ENCODE data around the gene PSMC3IP. TPM values are rescaled to one million over a fixed set of nuclear protein-coding genes. Genes with fewer than 3 reads are reported as not detected.
"Not testable (repeated sequence)": the region's sequence is repeated elsewhere in the genome, so short reads cannot be mapped to it uniquely, and the experiment has no call there.

PSMC3IP gene
- total and polyA plus RNA-seq, 2 experiments from 2014 or later, result 18.5 to 29.5 TPM

DNA sequence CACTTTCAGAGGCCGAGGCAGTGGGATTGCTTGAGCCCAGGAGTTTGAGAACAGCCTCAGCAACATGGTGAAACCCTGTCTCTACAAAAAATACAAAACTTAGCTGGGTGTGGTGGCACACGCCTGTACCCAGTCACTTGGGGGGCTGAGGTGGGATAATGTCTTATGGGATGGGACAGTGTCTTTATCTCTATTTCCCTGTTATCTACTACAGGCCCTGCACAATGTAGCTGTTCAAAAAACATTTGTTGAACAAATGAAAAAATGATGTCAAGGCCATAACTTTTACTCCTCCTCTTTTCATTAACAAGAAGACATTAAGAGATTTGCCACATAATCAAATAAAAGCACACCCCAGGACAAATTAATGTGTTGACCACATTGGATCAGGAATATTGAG, 45.7 kb upstream of the PSMC3IP start (continued):
- TF ChIP-seq, protein P1, sequence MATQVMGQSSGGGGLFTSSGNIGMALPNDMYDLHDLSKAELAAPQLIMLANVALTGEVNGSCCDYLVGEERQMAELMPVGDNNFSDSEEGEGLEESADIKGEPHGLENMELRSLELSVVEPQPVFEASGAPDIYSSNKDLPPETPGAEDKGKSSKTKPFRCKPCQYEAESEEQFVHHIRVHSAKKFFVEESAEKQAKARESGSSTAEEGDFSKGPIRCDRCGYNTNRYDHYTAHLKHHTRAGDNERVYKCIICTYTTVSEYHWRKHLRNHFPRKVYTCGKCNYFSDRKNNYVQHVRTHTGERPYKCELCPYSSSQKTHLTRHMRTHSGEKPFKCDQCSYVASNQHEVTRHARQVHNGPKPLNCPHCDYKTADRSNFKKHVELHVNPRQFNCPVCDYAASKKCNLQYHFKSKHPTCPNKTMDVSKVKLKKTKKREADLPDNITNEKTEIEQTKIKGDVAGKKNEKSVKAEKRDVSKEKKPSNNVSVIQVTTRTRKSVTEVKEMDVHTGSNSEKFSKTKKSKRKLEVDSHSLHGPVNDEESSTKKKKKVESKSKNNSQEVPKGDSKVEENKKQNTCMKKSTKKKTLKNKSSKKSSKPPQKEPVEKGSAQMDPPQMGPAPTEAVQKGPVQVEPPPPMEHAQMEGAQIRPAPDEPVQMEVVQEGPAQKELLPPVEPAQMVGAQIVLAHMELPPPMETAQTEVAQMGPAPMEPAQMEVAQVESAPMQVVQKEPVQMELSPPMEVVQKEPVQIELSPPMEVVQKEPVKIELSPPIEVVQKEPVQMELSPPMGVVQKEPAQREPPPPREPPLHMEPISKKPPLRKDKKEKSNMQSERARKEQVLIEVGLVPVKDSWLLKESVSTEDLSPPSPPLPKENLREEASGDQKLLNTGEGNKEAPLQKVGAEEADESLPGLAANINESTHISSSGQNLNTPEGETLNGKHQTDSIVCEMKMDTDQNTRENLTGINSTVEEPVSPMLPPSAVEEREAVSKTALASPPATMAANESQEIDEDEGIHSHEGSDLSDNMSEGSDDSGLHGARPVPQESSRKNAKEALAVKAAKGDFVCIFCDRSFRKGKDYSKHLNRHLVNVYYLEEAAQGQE (IDR thresholded peaks at IDR 0.05; ENCODE audit: unreplicated experiment), result no peak
- no peak for TF ChIP-seq CREB1 (CRISPR knock-in tag; IDR thresholded peaks at IDR 0.05; ENCODE audit: low read depth)
- no peak for TF ChIP-seq EZH2phosphoT487 (IDR thresholded peaks at IDR 0.05; ENCODE audit: unreplicated experiment)
- TF ChIP-seq STAT1 (IDR thresholded peaks at IDR 0.05; ENCODE audit: unreplicated experiment), result no peak
- TF ChIP-seq NANOG (IDR thresholded peaks at IDR 0.05; ENCODE audit: borderline replicate concordance), result no peak
- no peak for TF ChIP-seq JUNB (IDR thresholded peaks at IDR 0.05; ENCODE audit: unreplicated experiment)

DNA sequence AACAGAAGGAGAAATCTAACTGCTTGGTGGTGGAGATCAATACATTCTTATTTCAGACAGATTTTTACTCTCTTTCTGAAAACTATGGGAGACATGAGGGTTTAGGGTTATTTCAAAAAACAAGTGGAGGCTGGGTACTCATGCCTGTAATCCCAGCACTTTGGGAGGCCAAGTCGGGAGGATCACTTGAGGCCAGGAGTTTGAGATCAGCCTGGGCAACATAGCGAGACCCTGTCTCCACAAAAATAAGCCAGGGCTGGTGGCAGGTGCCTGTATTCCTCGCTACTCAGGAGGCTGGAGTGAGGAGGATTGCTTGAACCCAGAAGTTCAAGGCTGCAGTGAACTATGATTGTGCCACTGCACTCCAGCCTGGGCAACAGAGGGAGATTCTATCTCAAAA, 44.5 kb upstream of the PSMC3IP start:
- not testable (repeated sequence) for H3K4me1 ChIP-seq (ENCODE audit: insufficient read depth); H3K9me3 Mint-ChIP-seq; H3K9me2 ChIP-seq (ENCODE audit: insufficient read depth); H3K79me2 ChIP-seq (replicated peaks; ENCODE audit: insufficient read depth); H3K4me3 Mint-ChIP-seq; H3K27me3 ChIP-seq (ENCODE audit: insufficient read depth); H3F3A ChIP-seq (replicated peaks; ENCODE audit: low read depth); H3K36me3 Mint-ChIP-seq (ENCODE audit: low read depth); H3K4me3 ChIP-seq; H4K20me1 ChIP-seq (replicated peaks; ENCODE audit: insufficient read depth); H2AFZ ChIP-seq; H3K27me3 Mint-ChIP-seq (ENCODE audit: insufficient read depth, low read depth, poor library complexity); ATAC-seq; H3K27ac Mint-ChIP-seq; H3K27ac ChIP-seq (ENCODE audit: low read depth); DNase-seq (ENCODE audit: low spot score); H3K36me3 ChIP-seq (ENCODE audit: insufficient read depth); H3K4me2 ChIP-seq
- peaks cover 13% of the 10 kb centered on the region; the same call in 2 of the 3 replicates for H3K4me1 Mint-ChIP-seq

DNA sequence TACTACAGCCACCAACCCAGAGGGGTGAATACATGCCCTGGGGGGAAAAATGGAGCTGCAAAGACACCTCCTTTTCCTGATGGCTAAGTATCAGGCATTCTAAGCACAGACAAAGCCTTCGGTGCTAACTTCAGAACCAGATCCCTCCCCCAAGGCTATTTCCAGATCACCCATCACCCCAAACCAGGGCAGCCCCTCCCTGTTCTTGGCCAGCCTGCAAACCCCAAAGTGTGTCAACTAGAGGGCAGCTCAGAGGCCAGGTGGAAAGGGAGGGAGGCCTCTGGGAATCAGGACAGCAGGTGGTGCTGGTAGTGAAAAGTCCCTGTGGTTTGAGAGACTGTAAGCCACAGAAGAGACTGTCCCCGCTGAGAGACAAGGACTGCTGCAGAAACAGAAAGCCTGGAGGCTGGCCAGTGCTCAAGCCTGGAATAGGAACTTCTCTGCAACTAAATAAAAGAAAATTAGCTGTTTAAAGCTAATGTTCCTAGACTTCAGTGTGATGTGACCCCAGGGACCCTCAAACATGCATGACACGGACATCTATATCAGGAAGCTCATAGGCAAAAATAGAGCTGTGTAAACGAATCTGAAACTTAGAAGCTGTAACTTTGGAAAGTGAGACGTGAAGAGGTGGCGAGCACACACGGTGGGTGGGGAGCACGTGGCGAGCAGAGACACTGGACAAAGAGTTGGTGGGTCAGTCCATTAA, 41.1 kb upstream of the PSMC3IP start:
- Mint-ChIP-seq H3K4me1 (peaks cover 13% of the 10 kb centered on the region; the same call in 2 of the 3 replicates), H3K36me3 (ENCODE audit: low read depth) (peaks cover 23% of the 10 kb centered on the region), H3K27me3 (ENCODE audit: insufficient read depth, low read depth, poor library complexity) (peaks cover 7% of the 10 kb centered on the region), H3K4me3 (no peak overlapping the region), H3K9me3 (no peaks in the 10 kb centered on the region), H3K27ac (no peak overlapping the region)
- no peaks in the 10 kb centered on the region for H3K27me3 ChIP-seq (ENCODE audit: insufficient read depth)
- TF ChIP-seq ZNF331 (CRISPR knock-in tag; IDR thresholded peaks at IDR 0.05; ENCODE audit: low read depth), result no peak
- TF ChIP-seq JUNB (IDR thresholded peaks at IDR 0.05; ENCODE audit: unreplicated experiment), result no peak
- TF ChIP-seq ZNF114 (CRISPR knock-in tag; IDR thresholded peaks at IDR 0.05), result no peak
- TF ChIP-seq, protein P2, sequence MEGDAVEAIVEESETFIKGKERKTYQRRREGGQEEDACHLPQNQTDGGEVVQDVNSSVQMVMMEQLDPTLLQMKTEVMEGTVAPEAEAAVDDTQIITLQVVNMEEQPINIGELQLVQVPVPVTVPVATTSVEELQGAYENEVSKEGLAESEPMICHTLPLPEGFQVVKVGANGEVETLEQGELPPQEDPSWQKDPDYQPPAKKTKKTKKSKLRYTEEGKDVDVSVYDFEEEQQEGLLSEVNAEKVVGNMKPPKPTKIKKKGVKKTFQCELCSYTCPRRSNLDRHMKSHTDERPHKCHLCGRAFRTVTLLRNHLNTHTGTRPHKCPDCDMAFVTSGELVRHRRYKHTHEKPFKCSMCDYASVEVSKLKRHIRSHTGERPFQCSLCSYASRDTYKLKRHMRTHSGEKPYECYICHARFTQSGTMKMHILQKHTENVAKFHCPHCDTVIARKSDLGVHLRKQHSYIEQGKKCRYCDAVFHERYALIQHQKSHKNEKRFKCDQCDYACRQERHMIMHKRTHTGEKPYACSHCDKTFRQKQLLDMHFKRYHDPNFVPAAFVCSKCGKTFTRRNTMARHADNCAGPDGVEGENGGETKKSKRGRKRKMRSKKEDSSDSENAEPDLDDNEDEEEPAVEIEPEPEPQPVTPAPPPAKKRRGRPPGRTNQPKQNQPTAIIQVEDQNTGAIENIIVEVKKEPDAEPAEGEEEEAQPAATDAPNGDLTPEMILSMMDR (conservative IDR thresholded peaks at IDR 0.05; ENCODE audit: low read depth in 2 of 2), result peak; percentile 49 to 78
- TF ChIP-seq CREB1 (CRISPR knock-in tag; IDR thresholded peaks at IDR 0.05; ENCODE audit: low read depth), result no peak
- H3F3A ChIP-seq (replicated peaks; ENCODE audit: low read depth), result peaks cover 2% of the 10 kb centered on the region; the same call in 1 of the 2 replicates
- peak; percentile 98 for ATAC-seq
- H3K27ac ChIP-seq (ENCODE audit: low read depth), result peak overlapping the region; percentile 87; the same call in 1 of the 2 replicates
- H2AFZ ChIP-seq, result no peak overlapping the region
- H3K36me3 ChIP-seq (ENCODE audit: insufficient read depth), result peaks cover 3% of the 10 kb centered on the region; the same call in 1 of the 2 replicates
- H4K20me1 ChIP-seq (replicated peaks; ENCODE audit: insufficient read depth), result no peaks in the 10 kb centered on the region
- peaks cover 6% of the 10 kb centered on the region for H3K4me1 ChIP-seq (ENCODE audit: insufficient read depth)
- no peaks in the 10 kb centered on the region for H3K9me2 ChIP-seq (ENCODE audit: insufficient read depth)
- DNase-seq (ENCODE audit: low spot score), result peak; percentile 91
- no peaks in the 10 kb centered on the region for H3K79me2 ChIP-seq (replicated peaks; ENCODE audit: insufficient read depth)
- no peak overlapping the region for H3K4me3 ChIP-seq
- H3K4me2 ChIP-seq, result peak overlapping the region; percentile 54; the same call in 1 of the 2 replicates
